Lower lobe of right lung (tissue), 2 donors: Measurements from ENCODE around the gene CC2D2A. TPM values are rescaled to one million over a fixed set of nuclear protein-coding genes. Genes with fewer than 3 reads are reported as not detected.

ENCODE experiments used
- ATAC-seq, 2 donors: fragments of 200-7000 bp; cut with Tn5 transposase; one replicate each; pipeline ENCODE4 v1.9.1; 2020 to 2022; ENCODE audit warnings: mild to moderate bottlenecking in 2 of 2, moderate library complexity in 2 of 2
- DNase-seq: peaks from one replicate; pipeline ENCODE4 v3.0.0-alpha.2; 2020
- H3K27ac ChIP-seq: fragments of 200-600 bp; one replicate; pipeline ENCODE4 v1.8.0; 2022
- H3K27me3 ChIP-seq: fragments of 200-600 bp; one replicate; pipeline ENCODE4 v1.8.0; 2022; ENCODE audit warnings: low read depth
- H3K36me3 ChIP-seq: fragments of 200-600 bp; one replicate; pipeline ENCODE4 v1.8.0; 2022; ENCODE audit warnings: mild to moderate bottlenecking
- H3K4me1 ChIP-seq: fragments of 200-600 bp; one replicate; pipeline ENCODE4 v1.8.0; 2022
- H3K4me3 ChIP-seq: fragments of 200-600 bp; one replicate; pipeline ENCODE4 v1.8.0; 2022; ENCODE audit warnings: mild to moderate bottlenecking
- H3K9me3 ChIP-seq: fragments of 200-600 bp; one replicate; pipeline ENCODE4 v1.8.0; 2022
- intact Hi-C: fragments of 100-400 bp; cut with DNase I; formaldehyde crosslinking; loops from one replicate; pipeline ENCODE4 v1.11.0; 2022
- total RNA-seq: library from RNA; stranded (reverse); fragmentation: NEBNext Ultra II Directional; extraction: Animal tissue kit (Norgen Biotek cat#: 25700); gene quantifications from one replicate; pipeline ENCODE4 v1.2.1, GENCODE V29; 2021
- TF ChIP-seq, protein P1 (sequence below): fragments of 200-600 bp; IDR thresholded peaks from one replicate; pipeline ENCODE4 v1.8.0; 2022; ENCODE audit warnings: antibody characterized with exemption, mild to moderate bottlenecking
- donor health status: DM: no; HTN: yes; CAD: no; lungs with severe emphysema.

The CC2D2A gene
- total RNA-seq, 1 donor from 2014 or later = 21.2 TPM

DNA sequence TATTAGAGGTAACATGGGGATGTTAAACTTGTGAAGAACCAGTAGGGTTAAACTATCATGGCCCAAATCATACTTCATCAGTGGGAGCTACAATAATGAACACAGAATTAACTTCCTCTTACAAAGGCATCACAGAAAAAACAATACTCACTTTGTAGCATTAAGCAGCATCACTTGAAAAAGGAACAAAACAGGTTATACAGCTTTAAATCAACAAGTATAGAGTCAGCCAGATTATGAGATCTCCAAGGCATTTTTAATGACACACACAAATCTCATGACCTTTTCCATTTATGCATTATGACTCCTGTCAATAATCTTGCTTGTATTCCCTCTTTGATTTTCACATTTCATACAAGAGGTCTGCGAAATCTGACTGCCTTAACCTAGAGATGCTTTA is 167.1 kb downstream of the CC2D2A start:
- no peaks in the 10 kb centered on the region for H3K4me1 ChIP-seq
- H3K9me3 ChIP-seq = no peaks in the 10 kb centered on the region
- DNase-seq = no peak
- H3K27ac ChIP-seq = no peak overlapping the region
- intact Hi-C loops = no loop called here
- no peaks in the 10 kb centered on the region for H3K27me3 ChIP-seq
- peaks cover 95% of the 10 kb centered on the region for H3K36me3 ChIP-seq
- TF ChIP-seq, protein P1, sequence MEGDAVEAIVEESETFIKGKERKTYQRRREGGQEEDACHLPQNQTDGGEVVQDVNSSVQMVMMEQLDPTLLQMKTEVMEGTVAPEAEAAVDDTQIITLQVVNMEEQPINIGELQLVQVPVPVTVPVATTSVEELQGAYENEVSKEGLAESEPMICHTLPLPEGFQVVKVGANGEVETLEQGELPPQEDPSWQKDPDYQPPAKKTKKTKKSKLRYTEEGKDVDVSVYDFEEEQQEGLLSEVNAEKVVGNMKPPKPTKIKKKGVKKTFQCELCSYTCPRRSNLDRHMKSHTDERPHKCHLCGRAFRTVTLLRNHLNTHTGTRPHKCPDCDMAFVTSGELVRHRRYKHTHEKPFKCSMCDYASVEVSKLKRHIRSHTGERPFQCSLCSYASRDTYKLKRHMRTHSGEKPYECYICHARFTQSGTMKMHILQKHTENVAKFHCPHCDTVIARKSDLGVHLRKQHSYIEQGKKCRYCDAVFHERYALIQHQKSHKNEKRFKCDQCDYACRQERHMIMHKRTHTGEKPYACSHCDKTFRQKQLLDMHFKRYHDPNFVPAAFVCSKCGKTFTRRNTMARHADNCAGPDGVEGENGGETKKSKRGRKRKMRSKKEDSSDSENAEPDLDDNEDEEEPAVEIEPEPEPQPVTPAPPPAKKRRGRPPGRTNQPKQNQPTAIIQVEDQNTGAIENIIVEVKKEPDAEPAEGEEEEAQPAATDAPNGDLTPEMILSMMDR = no peak
- ATAC-seq = peak in 1 of 2 donors; percentile 35
- no peak overlapping the region for H3K4me3 ChIP-seq

DNA sequence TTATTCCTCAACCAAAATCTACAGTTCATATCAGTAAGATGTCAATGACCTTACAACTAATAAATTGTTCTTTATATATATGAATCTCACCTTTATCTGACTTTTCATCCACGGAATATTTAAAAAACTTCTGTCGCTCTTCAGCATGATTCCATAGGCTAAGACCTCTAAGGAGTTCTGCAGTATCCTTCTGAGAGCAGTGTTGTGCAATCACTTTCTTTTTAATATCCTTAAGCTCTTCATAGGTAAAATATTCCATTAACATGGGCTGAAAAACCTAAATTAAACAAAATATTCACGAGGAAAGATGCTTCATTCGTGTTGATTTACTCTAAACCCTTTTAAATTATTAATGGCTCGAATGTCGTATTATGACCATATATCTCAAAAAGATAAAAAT is 168.7 kb downstream of the CC2D2A start:
- Histone ChIP-seq H3K9me3 (no peaks in the 10 kb centered on the region), H3K4me1 (no peaks in the 10 kb centered on the region), H3K27ac (no peak overlapping the region), H3K27me3 (no peaks in the 10 kb centered on the region), H3K4me3 (no peak overlapping the region), H3K36me3 (peaks cover 83% of the 10 kb centered on the region)
- TF ChIP-seq, protein P1 = no peak
- no peak for DNase-seq
- ATAC-seq = no peak
- intact Hi-C loops = no loop called here

DNA sequence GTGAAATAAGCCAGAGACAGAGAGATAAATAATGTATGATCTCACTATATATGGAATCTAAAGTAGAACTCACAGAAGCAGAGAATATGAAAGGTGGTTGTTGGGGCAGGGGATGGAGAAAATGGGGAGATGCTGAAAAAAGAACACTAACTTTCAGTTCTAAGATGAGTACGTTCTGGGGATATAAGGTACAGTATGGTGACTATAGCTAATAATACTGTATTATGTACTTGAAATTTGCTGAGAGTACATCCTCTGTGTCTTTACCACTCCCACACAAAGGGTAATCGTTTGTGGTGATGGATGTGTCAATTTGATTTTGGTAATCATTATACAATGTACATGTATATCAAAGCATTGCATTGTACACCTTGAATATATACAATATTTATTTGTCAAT is 178.9 kb downstream of the CC2D2A start:
- Histone ChIP-seq H3K9me3 (no peaks in the 10 kb centered on the region), H3K4me3 (no peak overlapping the region), H3K36me3 (no peaks in the 10 kb centered on the region), H3K27ac (no peak overlapping the region), H3K4me1 (peaks cover 83% of the 10 kb centered on the region), H3K27me3 (no peaks in the 10 kb centered on the region)
- ATAC-seq (no peak), DNase-seq (no peak)
- TF ChIP-seq, protein P1 = no peak
- intact Hi-C loops = no loop called here

DNA sequence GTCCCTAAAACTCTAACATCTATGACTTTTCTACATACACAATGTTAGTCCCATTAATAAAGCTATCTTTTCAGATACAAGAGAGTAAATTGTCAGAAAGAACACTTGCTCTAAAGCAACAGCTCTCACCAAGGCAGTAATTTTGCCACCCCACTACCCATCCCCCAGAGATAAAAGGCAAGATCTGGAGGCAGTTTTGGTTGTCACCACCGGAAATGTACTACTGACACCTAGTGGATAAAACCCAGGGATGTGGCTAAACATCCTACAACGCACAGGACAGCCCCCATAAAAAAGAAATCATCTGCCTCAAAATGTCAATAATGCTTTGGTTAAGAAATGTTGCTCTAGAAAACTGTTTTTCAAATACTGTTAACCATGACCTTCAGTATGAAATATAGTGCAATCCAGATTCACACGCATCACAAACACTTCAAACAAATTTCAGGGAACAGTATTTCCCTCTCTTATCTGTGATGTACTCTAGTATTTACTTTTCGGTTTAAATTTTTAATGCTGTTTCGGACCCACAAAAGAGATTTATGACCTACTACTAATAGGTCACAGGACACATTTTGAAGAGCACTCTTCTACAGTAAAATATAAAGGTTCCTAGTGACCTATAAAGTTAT is 180.3 kb downstream of the CC2D2A start:
- no peak overlapping the region for H3K27ac ChIP-seq
- intact Hi-C loops = no loop called here

More for the DNA sequence above, 180.3 kb downstream of the CC2D2A start:
- no peak overlapping the region for H3K4me3 ChIP-seq
- TF ChIP-seq, protein P1 = peak; percentile 71
- no peaks in the 10 kb centered on the region for H3K9me3 ChIP-seq
- H3K4me1 ChIP-seq = peaks cover 79% of the 10 kb centered on the region
- no peaks in the 10 kb centered on the region for H3K27me3 ChIP-seq
- DNase-seq (no peak), ATAC-seq (peak; percentile 74 to 80)
- no peaks in the 10 kb centered on the region for H3K36me3 ChIP-seq

Other genes starting within 250 kb of the CC2D2A start
- gene C1QTNF7, start 41.8 kb upstream of the CC2D2A start, total RNA-seq = 10.7 TPM
- gene FBXL5, start 185.5 kb downstream of the CC2D2A start, total RNA-seq = 113 TPM
- 35.3 TPM for gene FAM200B, start 211.9 kb downstream of the CC2D2A start, total RNA-seq
- 17.8 TPM for gene BST1, start 233.2 kb downstream of the CC2D2A start, total RNA-seq